Transverse colon (tissue), 4 donors: ENCODE data around the gene NEUROD4. TPM values are rescaled to one million over a fixed set of nuclear protein-coding genes. Genes with fewer than 3 reads are reported as not detected.

Source experiments
- DNase-seq: peaks from one replicate; pipeline ENCODE4 v3.0.0-alpha.2; 2019
- H3K27ac ChIP-seq, 4 donors: fragments of 200-600 bp; sonication (generic); 2 replicates each; pipeline ENCODE4 v1.5.1; 2016 to 2018; ENCODE audit warnings: inconsistent platforms in 4 of 4
- H3K27me3 ChIP-seq: fragments of 200-600 bp; sonication (generic); 2 replicates; pipeline ENCODE4 v1.5.1; 2017; ENCODE audit warnings: inconsistent platforms
- H3K36me3 ChIP-seq, 4 donors: fragments of 200-600 bp; sonication (generic); 2 replicates each; pipeline ENCODE4 v1.5.1; 2017 to 2019; ENCODE audit warnings: inconsistent platforms in 4 of 4
- H3K4me1 ChIP-seq, 4 donors: fragments of 200-600 bp; sonication (generic); 2 replicates each; pipeline ENCODE4 v1.5.1; 2017 to 2020; ENCODE audit warnings: inconsistent platforms in 4 of 4
- H3K4me3 ChIP-seq, 4 donors: fragments of 200-600 bp; sonication (generic); 1 replicate in 1 of 4; 2 replicates in 3 of 4; pipeline versions ENCODE4 v1.5.1 to v1.6.1; 2017 to 2019; ENCODE audit warnings: inconsistent platforms in 4 of 4
- H3K9me3 ChIP-seq, 2 donors: fragments of 200-600 bp; sonication (generic); 2 replicates each; pipeline ENCODE4 v1.5.1; 2017 to 2019; ENCODE audit warnings: inconsistent platforms in 2 of 2
- CTCF ChIP-seq, 5 experiments: fragments of 200-600 bp in 3 of 5; fragments of 450-650 bp in 2 of 5; sonication (generic) in 3 of 5; IDR thresholded peaks; 1 replicate in 2 of 5; 2 replicates in 3 of 5; pipeline ENCODE4 v1.5.1; 2016 to 2017; ENCODE audit warnings: antibody characterized with exemption in 5 of 5, inconsistent platforms in 3 of 5, mild to moderate bottlenecking in 2 of 5, moderate library complexity in 1 of 5
- EP300 ChIP-seq: sonication (generic); formaldehyde crosslinking; IDR thresholded peaks from one replicate; pipeline ENCODE4 v1.6.1; 2017; ENCODE audit warnings: antibody characterized with exemption, low read depth
- POLR2A ChIP-seq: fragments of 450-650 bp; IDR thresholded peaks from one replicate; pipeline ENCODE4 v1.6.1; 2016; ENCODE audit warnings: antibody characterized with exemption, mild to moderate bottlenecking, moderate library complexity
- POLR2AphosphoS5 ChIP-seq, 3 donors: sonication (generic); formaldehyde crosslinking; IDR thresholded peaks; one replicate each; pipeline ENCODE4 v1.6.1; 2016; ENCODE audit warnings: antibody characterized with exemption in 3 of 3
- WGBS, 2 donors: methylation state at CpG; one replicate each; pipeline ENCODE4 v1.1.5; 2018; ENCODE audit warnings: low coverage in 1 of 2; 5-methylcytosine and 5-hydroxymethylcytosine counted together
- in situ Hi-C, 4 donors: fragments of 200-750 bp; cut with MboI; loops; one replicate each; pipeline versions ENCODE4 v1.15.0 to v1.15.1; 2017; ENCODE audit warnings: low sequenced_read_pairs in 3 of 4, low pct_ligation_motif_present in 1 of 4, low pct_unique_long_range_greater_than_20kb in 1 of 4
- intact Hi-C: fragments of 100-400 bp; cut with DNase I; formaldehyde crosslinking; loops from one replicate; pipeline ENCODE4 v1.15.1; 2023; ENCODE audit warnings: low total_unique reads
- total RNA-seq, 4 donors: library from RNA; depleted of rRNA; stranded (reverse); fragments of >200 nt; gene quantifications; one replicate each; pipeline ENCODE4 v1.1.0, GENCODE V29; 2016

NEUROD4 gene
- total RNA-seq, 4 donors from 2014 or later: not detected

- no peak for DNase-seq
- intact Hi-C loops: no loop called here
These were observed 44.5 kb upstream of the NEUROD4 start for GRCh38 chr12:54975272-54975671.

GRCh38 chr12:54975875-54976274, 43.9 kb upstream of the NEUROD4 start:
- Histone ChIP-seq H3K4me3 (no peak overlapping the region), H3K36me3 (no peaks in the 10 kb centered on the region), H3K27me3 (no peaks in the 10 kb centered on the region), H3K27ac (no peak overlapping the region), H3K9me3 (no peaks in the 10 kb centered on the region), H3K4me1 (peaks cover 0 to 3% (median 0%) of the 10 kb centered on the region in 4 donors)
- no peak for DNase-seq
- in situ Hi-C loops: no loop called here
- TF ChIP-seq POLR2AphosphoS5 (IDR thresholded peaks at IDR 0.05) (no peak), CTCF (IDR thresholded peaks at IDR 0.05) (no peak), POLR2A (no peak), EP300 (no peak)
- 33 to 44% methylated on average over 3 to 6 of the region's 6 CpGs for WGBS, 2 donors
- intact Hi-C loops: no loop called here

More at GRCh38 chr12:54975272-54975671, 44.5 kb upstream of the NEUROD4 start:
- Histone ChIP-seq H3K9me3 (no peaks in the 10 kb centered on the region), H3K27me3 (no peaks in the 10 kb centered on the region), H3K4me3 (no peak overlapping the region), H3K27ac (no peak overlapping the region), H3K4me1 (peaks cover 0 to 3% (median 0%) of the 10 kb centered on the region in 4 donors), H3K36me3 (no peaks in the 10 kb centered on the region)
- in situ Hi-C loops: no loop called here
- 87 to 95% methylated on average over 2 of the region's 2 CpGs for WGBS, 2 donors
- TF ChIP-seq EP300: no peak
- no peak for TF ChIP-seq CTCF (IDR thresholded peaks at IDR 0.05)
- TF ChIP-seq POLR2AphosphoS5 (IDR thresholded peaks at IDR 0.05): no peak
- TF ChIP-seq POLR2A: no peak

GRCh38 chr12:54977155-54977554, 42.6 kb upstream of the NEUROD4 start:
- DNase-seq: no peak
- 46 to 50% methylated on average over 3 of the region's 3 CpGs for WGBS, 2 donors
- no peak for TF ChIP-seq CTCF (IDR thresholded peaks at IDR 0.05)
- no peak for TF ChIP-seq POLR2A
- TF ChIP-seq POLR2AphosphoS5 (IDR thresholded peaks at IDR 0.05): no peak
- no peak for TF ChIP-seq EP300
- Histone ChIP-seq H3K9me3 (no peaks in the 10 kb centered on the region), H3K4me3 (no peak overlapping the region), H3K36me3 (no peaks in the 10 kb centered on the region), H3K27ac (no peak overlapping the region), H3K4me1 (peaks cover 0 to 3% (median 0%) of the 10 kb centered on the region in 4 donors), H3K27me3 (no peaks in the 10 kb centered on the region)
- intact Hi-C loops (no loop called here), in situ Hi-C loops (no loop called here)

- in situ Hi-C loops (no loop called here), intact Hi-C loops (no loop called here)
- 70 to 79% methylated on average over 5 of the region's 5 CpGs for WGBS, 2 donors
- no peak overlapping the region for H3K27ac ChIP-seq
- no peak for TF ChIP-seq CTCF (IDR thresholded peaks at IDR 0.05)
- TF ChIP-seq EP300: no peak
- no peaks in the 10 kb centered on the region for H3K9me3 ChIP-seq
- no peaks in the 10 kb centered on the region for H3K27me3 ChIP-seq
- DNase-seq: no peak
- no peak overlapping the region for H3K4me3 ChIP-seq
- H3K4me1 ChIP-seq: peaks cover 0 to 3% (median 0%) of the 10 kb centered on the region in 4 donors
- no peaks in the 10 kb centered on the region for H3K36me3 ChIP-seq
These were observed 41.9 kb upstream of the NEUROD4 start for GRCh38 chr12:54977857-54978256.
